HG03575 (cell line): ENCODE results near the gene GALNT9.
"Not testable (repeated sequence)": the region's sequence is repeated elsewhere in the genome, so short reads cannot be mapped to it uniquely, and the experiment has no call there.

Experiments
- ATAC-seq: cut with Tn5 transposase; IDR thresholded peaks from one replicate; pipeline ENCODE4 v1.9.1; 2021; ENCODE audit not compliant: unreplicated experiment, insufficient number of reproducible peaks, low FRiP score; ENCODE audit errors: extremely low read depth

The GALNT9 gene

DNA sequence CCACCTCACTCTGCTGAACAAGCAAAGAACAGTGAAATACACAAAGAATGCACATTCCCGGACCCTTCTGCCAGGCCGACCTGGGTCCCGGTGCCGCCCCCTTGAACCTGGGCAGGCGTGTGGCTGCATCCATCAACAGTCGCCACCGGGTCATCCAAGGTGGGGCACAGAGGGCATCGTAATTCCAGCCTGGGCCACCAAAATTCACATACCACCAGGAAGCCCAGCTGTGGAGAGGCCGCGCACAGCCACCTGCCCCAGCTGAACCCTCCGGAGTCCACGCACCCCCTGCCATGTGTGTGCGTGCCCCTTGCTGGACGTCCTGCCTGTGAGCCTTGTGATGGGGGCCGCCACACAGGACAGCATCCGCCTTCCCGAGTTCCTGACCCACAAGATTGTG lies 99.5 kb downstream of the GALNT9 start:
- no peak for ATAC-seq

DNA sequence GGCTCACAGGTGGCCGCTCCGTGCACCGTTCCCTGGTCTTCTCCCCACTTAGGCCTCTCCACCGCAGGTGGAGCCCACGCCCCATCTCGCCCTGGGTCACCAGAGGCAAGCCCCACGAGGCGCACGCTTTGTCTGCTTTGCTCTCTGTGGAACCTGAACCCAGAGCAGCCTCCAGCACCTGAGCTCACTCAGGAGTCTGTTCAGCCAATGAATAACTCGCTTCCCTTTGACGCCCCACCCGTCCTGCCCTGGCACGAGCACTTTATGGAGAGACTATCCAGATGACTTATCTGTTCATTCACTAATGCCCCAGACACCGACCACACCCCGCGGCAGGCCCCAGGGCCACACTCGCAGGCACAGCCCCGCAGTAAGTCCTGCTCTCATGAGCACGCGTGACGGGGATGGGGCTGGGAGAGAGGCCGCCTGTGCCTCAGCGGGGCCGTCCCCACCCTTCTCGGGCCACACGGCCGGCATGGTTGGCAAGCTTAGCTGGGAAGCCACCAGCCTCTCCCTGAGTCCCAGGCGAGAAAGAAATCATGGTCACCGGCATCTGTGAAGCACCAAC lies 100.1 kb downstream of the GALNT9 start:
- ATAC-seq = no peak

- ATAC-seq = no peak
Measured at GRCh38 chr12:132228476-132229192, 100.8 kb downstream of the GALNT9 start.

DNA sequence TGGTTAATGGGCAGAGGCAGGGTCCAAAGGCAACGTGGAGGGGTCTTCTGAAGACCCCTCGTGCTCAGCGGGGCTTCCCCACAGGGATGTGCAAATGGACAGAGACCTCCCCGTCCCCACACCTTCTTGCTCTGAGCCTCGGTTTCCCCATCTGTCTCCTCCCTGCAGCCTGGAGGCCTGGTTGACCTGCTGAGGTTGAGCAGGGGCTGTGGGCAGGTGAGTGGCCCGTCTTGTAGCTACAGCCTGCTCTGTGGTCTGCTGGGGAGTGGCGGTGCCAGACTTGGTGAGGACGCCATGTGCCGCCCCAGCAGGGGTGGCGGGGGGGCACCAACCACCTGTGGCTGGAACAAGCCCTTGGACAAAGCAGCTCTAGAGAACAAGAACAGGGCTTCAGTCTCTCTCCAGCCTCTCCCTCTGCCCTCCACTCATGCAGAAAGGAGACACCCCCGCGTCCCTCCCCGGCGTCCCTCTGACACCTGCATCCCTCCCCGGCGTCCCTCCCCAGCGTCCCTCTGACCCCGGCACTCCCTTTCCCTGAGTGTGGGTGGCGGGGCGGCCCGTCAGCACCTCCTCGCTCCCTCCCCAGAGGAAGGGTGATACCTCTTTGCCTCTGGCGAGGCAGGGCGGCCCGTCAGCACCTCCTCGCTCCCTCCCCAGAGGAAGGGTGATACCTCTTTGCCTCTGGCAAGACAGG lies 101.5 kb downstream of the GALNT9 start:
- no peak for ATAC-seq

- no peak for ATAC-seq
Measured at GRCh38 chr12:132227118-132227517, 102.3 kb downstream of the GALNT9 start.

GRCh38 chr12:132226604-132227003 lies 102.8 kb downstream of the GALNT9 start:
- ATAC-seq = no peak

- ATAC-seq = no peak
Measured at GRCh38 chr12:132225214-132225613, 104.2 kb downstream of the GALNT9 start.

DNA sequence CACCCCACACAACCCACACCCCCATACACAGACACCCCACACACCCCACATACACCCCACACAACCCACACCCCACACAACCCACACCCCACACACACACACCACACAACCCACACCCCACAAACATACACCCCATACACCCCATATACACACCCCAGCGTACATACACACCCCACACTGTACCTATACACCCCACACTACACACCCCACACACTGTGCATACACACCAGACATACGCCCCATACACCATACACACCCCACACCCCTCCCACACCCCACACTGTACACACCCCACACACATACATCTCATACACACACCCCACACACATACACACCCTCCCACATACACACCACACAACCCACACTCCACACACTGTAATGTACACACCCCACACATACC lies 104.9 kb downstream of the GALNT9 start:
- ATAC-seq = no peak

DNA sequence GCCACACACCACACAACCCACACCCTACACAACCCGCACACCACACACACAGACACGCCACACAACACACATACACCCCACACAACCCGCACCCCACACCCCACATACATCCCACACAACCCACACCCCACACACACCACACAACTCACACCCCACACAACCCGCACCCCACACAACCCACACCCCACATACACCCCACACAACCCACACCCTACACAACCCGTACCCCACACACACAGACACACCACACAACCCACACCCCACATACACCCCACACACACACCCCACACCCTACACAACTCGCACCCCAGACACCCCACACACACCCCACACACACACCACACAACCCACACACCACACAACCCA lies 106.6 kb downstream of the GALNT9 start:
- ATAC-seq = no peak

- ATAC-seq = no peak
Measured at GRCh38 chr12:132222096-132222807, 107.1 kb downstream of the GALNT9 start.

- not testable (repeated sequence) for ATAC-seq
Measured at GRCh38 chr12:132219761-132220160, 109.6 kb downstream of the GALNT9 start.

DNA sequence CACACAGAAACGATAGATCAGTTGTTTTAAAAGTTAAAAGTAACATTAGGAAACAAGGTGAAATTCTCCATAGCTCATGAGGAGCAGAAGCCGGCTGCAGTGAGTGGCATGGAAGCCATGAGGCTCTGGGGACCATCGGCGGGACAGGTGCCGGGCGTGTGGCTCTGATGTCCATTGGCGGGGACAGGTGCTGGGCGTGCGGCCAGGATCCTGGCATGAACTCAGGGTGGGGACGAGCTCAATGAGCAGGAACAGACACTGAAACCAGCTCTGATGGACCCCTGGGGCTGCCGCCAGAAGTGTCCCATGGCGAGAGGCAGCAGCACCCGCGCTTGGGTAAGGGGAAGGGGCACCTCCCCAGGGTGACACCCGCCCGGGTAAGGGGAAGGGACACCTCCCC lies 110.1 kb downstream of the GALNT9 start:
- ATAC-seq = no peak

DNA sequence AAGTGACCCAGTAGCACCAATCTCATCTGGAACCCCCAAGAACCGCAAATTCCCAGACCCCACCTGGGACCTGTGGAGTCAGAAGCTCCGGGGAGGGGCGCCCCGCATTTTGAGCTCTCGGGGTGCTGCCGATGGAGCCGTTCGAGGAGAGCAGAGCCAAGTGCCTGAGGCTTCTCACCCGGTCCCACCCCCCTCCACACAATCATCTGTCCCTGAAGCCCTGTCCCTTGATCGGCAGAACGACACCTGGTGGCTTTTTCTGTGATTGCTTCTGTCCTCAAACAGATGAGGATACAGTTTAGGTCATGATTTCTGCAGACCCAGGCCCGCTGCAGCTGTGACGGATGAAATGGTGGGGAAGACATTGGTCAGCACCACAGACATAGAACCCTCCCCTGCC lies 110.5 kb downstream of the GALNT9 start:
- no peak for ATAC-seq

DNA sequence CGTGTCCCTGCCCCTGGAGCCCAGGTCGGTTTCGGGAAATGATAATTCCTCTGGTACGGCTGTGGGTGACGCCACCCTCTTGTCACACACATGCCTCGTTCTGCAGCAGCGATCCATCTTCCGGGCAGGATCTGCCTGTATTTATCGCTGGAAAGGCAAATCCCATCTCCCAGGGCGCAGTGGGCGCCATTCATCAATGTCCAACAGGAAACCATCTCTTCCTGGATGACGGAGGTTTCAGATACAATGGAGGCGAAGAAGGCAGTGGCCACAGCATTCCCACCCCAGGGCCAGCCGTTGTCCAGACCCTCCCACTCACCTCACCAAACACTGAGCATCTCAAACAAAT lies 110.9 kb downstream of the GALNT9 start:
- ATAC-seq = no peak

GRCh38 chr12:132217800-132218526 lies 111.4 kb downstream of the GALNT9 start:
- no peak for ATAC-seq

- ATAC-seq = no peak
Measured at GRCh38 chr12:132217371-132217770, 112.0 kb downstream of the GALNT9 start.

DNA sequence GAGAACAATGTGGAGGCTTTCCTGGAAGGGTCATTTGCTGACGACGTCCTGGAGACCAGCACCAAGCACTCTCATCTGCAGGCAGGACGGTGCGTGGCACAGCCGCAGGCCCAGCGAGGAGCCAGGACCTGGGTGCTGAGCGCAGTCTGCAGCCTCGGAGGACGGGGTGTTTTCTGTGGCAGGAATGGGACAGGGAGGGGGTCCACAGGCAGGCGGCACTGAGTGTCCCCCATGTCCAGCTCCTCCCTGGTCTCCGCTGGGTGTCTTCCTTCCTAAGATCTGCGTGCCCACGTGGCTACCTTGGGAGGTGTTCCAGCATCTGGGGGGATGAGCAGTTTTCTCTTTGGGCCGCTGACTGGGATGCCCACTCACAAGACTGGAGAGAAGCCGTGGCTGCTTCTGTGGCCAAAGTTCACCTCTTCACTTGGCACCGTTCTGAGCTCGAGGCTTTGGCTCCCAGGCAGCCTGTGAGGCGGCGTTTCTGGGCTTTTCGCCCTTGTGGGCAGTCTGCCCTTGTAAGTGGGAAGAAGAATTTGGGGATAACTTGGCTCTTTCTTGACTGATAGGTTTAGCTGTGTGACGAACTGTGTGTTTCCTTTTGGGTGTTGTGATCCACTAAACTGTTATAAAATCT lies 112.9 kb downstream of the GALNT9 start:
- no peak for ATAC-seq

DNA sequence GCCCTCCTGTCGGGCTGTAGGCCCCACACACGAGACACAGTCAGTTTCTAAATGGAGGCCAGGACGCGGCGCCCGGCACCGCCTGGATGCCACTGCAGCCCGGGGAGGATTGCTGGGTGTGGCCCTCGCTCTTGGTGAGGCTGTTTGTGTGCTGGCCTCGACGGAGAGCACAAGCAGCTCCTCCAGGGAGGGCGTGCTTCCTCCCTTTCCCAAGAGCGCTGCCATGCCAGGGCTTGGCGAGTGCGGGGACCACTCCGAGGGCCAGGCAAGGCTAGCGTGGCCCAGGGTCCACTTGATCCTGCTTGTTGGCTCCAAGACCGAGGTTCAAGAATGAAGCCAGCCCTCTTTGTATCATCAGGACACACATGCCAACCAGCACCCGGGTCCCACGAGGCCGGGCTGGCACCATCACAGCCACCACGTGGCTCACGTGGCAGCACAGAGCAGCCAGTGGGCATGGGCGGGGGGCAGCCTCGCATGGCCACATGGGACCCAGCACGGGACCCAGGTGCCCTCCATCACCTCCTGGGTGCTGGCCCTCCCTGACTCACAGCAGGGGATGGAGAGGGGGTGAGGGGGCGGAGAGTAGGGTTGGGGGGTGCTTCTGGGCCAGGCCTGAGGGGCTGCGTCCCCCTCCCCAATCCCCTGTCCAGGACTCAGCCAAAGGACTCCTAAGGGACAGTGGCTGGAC lies 113.9 kb downstream of the GALNT9 start:
- ATAC-seq = no peak
